HG03457 (cell line): Measurements from ENCODE around the gene MXD4.
A peak's percentile ranks its signal among the peaks of the same experiment; 100 is the strongest.

Source experiments
- ATAC-seq: cut with Tn5 transposase; IDR thresholded peaks from one replicate; pipeline ENCODE4 v1.9.1; 2021; ENCODE audit warnings: moderate number of reproducible peaks; ENCODE audit not compliant: unreplicated experiment

MXD4 gene

DNA sequence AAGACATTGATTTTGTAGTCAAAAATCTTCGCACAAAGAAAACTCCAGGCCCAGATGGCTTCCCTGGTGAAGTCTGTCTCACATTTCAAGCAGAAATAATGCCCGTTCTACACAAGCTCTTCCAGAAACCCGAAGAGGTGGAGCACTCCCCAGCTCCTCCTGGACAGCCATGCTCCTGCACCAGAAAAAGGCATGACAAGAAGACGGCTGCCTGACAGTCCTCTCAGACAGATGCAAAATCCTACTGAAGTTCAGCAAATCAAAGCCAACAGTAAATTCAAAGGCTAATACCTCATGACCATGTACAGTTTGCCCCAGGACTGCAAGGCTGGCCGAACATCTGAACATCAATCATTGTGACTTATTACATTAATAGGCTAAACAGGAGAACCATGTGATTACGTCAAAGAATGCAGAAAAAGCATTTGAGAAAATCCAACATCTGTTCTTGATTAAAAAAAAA is 30.8 kb upstream of the MXD4 start:
- ATAC-seq = no peak

DNA sequence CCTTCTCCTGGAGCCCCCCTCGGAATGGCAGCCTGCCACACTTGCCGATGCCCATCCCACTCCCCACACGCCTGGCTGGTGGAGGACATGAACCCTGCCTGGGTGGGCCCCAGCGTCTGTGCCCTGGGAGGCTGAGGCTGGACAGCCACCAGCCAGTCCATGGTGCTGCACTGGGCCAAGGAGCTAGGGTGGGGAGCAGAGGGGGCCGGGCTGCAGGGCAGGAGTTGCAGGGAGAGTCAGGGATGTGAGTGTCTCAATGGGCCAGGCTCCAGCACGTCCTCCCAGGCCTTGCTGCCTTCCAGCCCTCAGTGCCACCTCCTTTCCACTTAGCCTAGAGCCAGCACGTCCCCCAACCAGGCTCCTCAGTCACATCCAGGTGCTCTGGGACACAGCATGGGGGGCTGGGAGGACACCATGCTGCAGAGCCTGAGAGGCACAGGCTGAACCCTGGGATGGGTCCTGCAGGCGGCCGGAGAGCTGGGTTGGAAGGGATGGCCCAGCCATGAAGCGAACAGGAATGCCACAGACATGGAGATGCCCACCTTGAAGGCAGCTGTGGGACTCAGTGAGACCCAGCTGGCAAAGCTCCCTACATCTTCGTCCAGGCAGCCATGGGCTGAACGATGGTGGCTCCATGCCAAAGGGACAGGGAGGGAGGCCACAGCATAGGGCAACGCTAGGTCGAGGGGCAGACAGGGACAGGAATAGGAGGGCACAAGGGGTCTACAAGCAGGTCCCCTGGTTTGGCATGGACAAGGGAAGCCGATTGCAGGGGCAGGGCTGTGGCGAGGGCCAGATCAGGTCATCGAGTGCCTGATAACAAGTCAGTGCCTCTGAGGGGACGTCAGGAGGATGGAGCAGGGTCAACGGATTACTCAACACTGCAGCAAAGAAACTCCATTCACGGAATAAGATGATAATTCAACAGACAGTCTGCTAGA is 30.1 kb upstream of the MXD4 start:
- ATAC-seq = no peak

DNA sequence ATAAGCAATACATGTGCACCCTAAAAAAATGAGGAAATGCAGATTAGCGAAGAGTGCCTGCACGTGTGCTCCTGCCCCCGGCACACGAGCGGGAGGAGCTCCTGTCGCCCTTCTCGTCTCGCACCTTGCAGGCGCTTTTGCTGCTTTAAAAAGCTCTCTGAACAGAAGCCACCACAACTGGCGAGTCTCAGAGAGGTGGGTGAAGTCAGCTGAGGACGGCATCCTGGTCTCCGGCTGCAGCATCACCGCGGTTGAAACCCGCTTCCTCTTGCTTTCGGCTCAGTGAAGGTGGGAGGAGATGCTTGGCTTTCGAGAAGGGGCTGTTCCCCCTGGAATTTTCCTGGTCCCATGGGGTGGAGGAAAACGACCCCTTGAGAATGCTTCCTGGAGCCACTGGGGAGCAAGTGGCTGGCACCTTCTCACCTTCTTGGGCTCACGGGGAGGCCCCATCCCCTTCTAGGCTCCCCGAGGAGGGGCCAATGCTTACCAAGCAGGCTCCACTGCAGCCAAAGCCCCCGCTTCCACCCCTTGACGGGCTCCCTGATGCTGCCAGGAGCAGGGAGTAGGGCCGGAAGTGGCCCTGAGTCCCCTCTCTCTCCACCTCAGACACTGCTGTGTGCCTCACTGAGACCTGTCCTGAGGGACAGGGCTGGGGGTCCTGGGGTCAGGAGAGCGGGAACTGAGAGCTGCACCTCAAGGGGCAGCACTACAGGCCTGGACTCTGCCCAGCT is 29.2 kb upstream of the MXD4 start:
- ATAC-seq = no peak

DNA sequence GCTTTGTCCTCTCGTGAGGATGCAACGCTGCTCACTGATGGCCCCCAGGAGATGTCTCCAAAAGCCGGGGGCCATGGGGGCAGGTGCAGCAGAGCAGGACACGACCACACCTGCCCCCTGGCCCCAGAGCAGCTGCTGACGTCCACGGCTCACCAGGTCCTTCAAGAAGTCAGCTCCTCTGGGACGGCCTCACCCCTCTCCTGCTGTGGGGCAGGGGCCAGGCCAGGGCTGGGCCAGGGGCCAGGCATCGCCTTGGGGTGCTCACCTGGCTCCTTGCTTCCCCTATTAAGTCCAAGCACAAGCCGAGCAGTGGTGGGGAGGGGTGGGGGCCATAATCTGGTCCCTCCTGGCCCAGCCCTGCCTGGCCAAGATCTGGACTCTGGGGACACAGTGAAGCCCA is 28.6 kb upstream of the MXD4 start:
- no peak for ATAC-seq

DNA sequence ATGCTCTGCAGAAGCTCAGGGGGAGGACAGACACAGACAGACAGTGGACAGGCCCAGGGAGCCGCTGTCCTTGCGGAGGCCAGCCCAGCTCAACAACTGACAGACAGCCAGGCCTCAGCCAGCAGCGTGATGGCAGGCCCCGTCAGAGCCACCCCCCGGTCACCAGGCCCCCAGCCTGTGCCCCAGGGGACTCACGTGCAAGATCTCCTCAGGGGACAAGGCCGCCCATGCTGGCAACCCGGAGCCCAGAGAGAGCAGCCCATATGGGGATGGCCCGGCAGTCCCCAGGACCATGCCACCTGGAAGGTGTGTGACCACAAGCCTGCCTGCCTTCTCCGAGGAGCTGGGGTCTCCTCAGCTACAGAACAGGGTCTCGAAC is 28.0 kb upstream of the MXD4 start:
- ATAC-seq = no peak

DNA sequence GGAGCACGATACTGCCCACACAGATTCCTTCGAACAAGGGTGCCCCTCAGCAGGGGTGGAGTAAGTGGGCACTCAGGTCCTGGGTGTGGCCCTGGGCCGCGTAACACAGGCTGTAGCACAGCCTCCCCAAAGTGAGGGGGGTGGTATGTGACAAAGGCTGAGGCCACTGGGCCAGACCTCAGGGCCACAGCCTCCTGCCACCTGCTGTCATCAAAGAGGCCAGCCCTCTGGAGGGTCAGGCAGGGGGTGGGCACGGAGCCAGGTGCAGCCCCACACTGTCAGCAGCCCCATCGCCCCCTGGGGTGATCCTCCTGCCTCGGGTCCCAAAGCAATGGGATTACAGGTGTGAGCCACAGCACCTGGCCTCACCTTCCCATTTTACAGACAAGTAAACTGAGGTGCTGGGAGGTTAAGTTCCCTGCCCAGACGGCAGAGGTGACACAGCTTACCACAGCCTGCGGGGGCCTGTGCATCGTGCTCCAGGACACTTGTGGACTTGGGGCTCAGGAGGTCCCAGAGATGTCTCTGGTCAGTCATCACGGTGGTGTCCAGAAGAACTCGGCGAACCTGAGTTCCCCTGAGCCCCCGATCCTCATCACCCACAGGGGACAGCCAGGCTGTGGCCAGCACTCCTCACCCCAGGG is 27.5 kb upstream of the MXD4 start:
- no peak for ATAC-seq

DNA sequence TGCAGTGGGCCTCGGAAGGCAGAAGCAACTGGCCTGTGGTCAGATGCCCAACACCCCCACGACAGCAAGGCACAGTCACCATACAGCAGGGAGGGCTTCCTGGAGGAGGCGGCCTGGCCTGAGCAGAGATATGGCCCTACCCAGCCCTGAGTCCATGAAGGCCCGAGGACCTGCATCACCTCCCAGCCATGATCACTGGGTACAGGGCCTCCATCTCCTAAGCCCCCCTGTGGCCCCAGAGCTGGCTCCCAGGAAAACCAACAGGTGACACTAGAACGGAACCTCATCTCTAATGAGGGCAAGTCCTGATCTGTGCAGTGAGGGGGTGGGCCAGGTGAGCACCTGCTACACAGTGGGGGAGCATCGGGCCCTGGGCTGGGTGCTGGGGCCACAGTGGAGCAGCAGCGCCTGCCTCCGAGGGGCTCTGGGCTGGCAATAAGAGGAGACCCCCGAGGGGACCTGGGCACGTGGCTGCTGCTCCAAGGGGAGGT is 26.2 kb upstream of the MXD4 start:
- ATAC-seq = no peak

DNA sequence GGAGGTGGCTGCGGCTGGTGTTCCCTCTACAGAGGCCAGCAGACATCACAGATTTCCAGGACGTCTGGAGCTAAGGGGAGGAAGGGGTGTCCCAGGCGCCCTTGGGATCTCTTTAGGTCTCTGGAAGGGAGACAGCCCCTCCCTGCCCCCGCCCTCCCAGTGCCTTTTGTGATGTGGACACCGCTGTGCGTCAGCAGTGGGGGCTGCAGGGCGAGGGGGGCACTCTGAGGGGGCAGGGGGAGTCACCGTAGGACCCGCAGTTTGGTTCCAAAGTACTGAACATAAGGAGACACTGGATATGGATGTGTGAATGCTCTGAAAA is 25.6 kb upstream of the MXD4 start:
- no peak for ATAC-seq

DNA sequence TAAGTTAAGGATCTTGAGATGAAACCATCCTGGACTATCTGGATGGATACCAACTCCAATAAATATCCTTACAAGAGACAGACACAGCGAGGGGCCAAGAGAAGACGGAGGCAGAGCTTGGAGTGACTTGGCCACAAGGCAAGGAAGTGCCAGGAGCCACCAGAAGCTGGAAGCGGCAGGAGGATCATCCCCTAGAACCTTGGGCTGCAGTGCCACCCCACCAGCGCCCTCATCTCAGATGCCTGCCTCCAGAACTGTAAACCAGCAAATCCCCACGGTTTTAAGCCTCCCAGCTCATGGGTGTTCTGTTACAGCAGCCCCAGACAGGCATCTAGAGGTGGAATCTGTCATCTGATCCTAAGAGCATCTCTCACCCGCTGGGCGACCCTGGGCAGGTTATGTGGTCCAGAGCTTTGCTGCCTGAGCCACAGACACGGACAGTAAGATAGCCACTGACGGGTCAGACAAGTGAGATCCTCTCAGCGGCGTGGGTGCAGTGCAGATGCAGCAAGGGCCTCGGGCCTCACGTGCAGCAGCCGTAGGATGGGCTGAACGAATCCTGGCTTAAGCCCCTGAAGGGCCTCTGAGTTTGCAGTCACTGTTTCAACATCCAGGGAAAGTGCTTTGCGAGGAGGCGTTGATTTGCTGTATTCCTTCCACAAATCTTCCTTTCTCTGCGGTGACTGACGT is 25.1 kb upstream of the MXD4 start:
- ATAC-seq = no peak

DNA sequence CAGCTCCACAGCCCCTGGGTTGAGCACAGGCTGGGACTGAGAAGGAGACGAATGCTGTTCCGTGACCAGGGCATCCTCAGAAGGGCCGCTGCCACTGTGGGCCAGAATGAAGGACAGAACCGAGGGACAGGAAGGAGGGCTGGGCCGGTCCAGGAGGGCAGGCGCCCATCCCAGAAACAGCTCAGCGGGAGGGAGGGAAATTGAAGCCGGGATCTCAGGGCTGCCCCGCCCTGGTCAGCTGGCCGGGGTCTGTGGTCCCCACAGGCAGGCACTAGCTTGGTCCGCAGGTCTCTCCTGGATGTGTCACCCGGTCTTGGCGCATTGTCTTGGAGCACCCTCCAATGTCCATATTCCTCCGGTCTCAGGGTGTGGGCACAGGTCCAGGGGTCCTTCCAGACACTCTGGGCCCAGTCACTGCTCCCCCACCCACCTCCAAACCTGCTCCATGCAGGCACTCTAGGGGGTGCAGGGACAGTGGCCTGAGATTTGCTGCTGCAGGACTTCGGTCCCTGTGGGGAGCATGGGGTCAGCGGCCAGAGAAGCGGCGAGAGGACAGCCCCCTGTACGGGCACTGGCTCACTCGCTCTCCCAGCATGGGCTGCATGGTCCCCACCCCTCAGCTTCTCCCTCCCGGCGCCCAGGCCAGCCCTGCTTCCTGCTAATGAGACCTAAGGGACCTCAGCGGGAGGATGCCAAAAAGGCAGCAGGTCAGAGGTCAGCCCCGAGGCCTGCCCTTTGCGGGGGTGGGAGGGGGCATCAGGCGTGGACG is 23.9 kb upstream of the MXD4 start:
- no peak for ATAC-seq

DNA sequence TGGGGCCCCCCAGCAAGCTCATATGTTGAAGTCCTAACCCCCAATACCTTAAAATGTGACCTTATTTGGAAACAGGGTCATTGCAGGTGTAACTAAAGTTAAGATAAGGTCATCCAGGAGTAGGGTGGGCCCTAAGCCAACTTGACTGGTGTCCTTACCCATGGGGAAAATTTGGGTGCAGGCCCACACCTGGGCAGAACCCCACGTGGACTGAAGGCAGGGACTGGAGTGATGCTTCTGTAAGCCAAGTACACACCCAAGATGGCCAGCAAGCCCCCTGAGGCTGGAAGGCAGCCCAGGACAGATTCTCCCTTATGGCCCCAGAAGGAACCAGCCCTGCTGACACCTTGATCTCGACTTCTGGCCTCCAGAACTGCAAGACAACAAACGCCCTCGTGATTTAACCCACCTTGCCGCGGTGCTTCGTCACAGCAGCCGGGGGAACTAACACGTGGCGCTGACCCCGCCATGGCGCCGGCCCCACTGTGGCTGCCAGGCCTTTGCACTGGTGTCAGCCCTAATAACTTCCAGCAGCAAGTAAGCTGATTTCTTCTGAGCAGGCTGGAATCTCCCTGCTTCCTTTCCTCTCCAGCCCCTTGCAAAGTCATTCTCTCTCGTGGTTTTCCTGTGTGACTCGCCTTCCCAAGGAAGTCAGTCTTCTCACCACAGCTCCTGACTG is 23.2 kb upstream of the MXD4 start:
- no peak for ATAC-seq

DNA sequence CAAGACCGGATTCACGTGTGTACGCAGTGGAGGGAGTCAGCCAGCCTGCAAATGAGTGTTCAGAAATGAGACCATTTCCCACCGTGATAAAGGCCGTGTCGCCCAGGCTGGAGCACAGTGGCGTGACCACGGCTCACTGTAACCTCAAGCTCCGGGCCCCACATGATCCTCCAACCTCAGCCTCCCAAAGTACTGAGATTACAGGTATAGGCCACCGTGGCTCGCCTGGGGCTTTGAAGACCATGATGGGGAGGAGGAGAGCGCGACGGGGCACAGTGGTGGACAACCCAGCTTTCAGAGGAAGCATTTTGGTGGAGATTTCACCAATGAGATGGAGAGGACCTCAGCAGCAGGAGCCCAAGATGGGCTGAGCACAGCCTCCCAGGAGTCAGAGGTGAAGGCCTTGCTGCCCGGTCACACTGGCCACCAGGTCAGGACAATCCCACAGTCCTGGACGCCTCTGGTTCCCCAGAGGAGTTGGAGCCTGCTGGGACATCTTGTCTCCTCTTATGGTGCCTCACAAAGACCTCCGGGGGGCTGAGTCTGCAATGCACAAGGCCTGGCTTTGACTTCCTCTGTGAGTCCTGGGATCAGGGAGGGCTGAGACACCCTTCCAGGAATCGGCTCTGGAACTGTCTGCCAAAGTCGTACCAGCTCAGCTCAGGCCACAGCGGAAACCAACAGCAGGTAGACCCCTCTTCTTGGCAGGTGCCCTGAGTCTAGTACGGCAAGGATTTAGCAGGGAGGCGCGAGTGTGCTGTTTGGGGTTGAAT is 22.4 kb upstream of the MXD4 start:
- no peak for ATAC-seq

DNA sequence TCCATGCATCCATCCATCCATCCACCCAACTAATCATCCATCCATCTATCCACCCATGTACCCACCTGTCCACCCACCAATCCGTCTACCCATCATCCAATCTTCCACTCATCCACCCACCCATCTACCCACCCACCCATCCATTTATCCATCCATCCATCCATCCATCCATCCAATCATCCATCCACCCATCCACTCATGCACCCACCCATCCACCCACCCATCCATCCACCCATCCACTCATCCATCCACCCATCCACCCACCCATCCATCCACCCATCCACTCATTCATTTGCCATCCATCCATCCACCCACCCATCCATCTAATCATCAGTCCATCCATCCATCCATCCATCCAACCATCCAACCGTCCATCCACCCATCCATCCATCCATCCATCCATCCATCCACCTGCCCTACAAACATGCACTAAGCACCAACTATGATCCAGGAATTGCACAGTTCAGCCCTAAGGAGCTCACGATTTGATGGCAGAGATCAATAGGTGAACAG is 21.3 kb upstream of the MXD4 start:
- no peak for ATAC-seq

DNA sequence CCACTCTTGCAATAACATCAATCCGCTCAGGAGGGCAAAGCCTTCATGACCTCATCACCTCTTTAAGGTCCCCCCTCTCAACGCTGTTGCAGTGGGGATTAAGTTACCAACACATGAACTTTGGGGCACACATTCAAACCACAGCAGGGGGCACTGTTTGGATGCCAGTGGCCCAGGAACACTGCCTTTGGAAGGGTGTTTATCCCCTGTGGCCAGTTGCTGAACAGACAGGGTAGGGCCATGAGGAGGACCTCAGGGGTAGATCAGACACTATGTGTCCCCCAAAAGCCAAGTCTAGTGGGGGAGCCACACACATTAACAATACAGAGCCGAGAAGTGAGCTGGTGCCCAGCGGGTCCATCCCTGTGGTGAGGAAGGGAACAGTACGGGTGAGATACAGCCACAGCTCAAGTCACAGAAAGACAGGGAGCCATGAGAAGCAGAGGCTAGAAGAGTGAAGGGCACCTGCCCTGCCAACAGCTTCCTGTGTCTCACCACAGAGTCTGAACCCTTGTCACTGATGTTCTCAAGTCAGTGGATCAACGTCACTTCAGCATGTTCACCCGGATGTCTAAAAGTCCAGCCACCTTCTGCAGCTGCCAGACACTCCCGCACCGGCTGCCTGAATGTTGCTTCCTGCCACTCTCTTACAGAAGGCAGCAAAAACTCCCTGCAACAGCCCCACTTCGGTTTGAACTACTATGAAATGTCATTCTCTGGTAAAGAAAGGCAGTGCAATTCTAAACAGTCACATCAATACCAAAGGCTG is 19.9 kb upstream of the MXD4 start:
- ATAC-seq = peak; percentile 71

DNA sequence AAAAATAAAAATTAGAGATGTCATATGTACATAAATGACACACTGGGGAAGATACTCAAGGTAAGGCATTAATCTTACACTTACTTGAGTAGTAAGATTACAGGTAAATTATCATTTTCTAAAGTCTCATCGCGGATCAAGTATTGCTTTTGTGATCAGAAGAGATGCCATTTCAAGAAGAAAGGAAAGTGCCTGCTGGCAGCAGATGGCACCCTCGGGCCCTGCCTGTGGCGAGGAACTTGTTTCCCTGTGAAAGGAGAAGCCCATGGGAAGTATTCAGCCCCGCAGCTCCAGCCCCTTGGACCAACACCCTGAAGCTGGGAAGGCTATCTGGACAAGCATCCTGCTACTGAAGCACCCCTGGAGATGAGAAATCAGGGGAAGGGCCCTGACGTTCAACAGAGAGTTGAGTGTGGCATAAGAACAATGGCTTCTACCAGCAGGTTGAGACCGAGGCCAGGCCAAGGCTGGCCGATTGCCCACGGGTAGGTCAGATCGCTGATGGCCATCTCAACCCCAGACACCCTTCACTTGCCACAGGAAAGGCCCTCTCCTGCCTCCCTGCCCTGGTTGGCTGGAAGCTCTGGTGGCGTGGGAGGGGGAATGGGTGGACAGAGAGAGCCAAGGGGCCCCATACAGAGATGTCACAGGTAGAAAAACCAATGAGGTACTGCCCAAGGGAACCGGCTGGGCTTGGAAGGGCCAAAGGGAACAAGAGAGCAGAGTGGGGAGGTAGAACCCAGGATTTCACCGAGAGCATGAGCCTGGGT is 18.8 kb upstream of the MXD4 start:
- no peak for ATAC-seq

DNA sequence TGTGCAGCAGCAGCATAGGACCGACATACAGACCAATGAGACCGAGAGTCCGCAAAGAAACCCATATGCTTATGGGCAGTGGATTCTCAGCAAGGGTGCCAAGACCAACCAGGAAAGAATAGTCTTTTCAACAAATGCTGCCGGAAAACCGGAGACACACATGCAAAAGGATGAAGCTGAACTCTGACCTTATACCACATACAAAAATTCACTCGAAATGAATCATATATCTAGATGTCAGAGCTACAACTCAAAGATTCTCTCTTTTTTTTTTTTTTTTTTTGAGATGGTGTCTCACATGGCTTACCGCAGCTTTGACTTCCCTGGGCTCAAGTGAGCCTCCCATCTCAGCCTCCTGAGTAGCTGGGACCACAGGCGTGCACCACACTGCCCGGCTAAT is 16.0 kb upstream of the MXD4 start:
- no peak for ATAC-seq

DNA sequence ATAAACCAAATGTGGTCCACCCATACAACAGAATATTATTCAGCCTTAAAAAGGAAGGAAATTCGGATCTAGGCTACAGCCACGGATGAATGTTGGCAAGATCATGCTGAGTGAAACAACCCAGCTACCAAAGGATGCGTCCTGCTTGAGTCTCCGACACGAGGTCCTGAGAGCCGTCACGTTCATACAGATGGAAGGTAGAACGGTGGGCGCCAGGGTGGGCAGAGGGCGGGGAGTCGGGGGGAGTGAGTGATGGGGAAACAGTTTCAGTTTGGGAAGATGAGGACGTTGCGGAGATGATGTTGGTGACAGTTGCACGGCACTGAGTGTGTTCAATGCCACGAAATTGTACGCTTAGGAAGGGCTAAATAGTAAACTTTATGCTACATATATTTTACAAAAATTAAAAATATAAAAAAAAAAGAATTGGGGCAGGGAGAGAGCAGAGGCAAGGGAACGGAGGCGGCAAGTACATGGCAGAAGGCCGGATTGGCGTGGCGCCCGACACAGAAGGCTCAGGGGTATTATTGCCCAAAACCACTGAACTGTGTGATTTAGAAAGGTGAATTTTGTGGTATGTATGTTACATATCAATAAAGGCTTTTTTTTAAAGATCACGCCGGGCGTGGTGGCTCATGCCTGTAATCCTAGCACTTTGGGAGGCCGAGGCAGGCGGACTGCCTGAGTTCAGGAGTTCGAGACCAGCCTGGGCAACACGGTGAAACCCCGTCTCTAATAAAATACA is 14.8 kb upstream of the MXD4 start:
- ATAC-seq = no peak
